HG03342 (cell line): ENCODE data around the gene TMEM18.

ENCODE experiments used
- ATAC-seq: cut with Tn5 transposase; IDR thresholded peaks from one replicate; pipeline ENCODE4 v1.9.1; 2021; ENCODE audit warnings: mild to moderate bottlenecking, moderate library complexity; ENCODE audit not compliant: unreplicated experiment

The TMEM18 gene

GRCh38 chr2:623130-623922, 53.9 kb downstream of the TMEM18 start:
- ATAC-seq, result no peak

- ATAC-seq, result no peak
Measured at GRCh38 chr2:622357-622756, 54.8 kb downstream of the TMEM18 start.

- no peak for ATAC-seq
Measured at GRCh38 chr2:621303-622099, 55.7 kb downstream of the TMEM18 start.

GRCh38 chr2:620471-621302, 56.5 kb downstream of the TMEM18 start:
- ATAC-seq, result no peak

- ATAC-seq, result no peak
Measured at GRCh38 chr2:620004-620403, 57.2 kb downstream of the TMEM18 start.

GRCh38 chr2:618422-618990, 58.7 kb downstream of the TMEM18 start:
- ATAC-seq, result no peak

GRCh38 chr2:618005-618404, 59.2 kb downstream of the TMEM18 start:
- no peak for ATAC-seq
